DMS79 treated with DMSO at 0.1 percent for 48 hours (cell line): ENCODE data around the gene RPP25.
A peak's percentile ranks its signal among the peaks of the same experiment; 100 is the strongest.

Experiments used
- DNase-seq: peaks from one replicate; lab custom pipeline; 2025; lab: John Stamatoyannopoulos, UW

Gene RPP25, protein sequence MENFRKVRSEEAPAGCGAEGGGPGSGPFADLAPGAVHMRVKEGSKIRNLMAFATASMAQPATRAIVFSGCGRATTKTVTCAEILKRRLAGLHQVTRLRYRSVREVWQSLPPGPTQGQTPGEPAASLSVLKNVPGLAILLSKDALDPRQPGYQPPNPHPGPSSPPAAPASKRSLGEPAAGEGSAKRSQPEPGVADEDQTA

DNA sequence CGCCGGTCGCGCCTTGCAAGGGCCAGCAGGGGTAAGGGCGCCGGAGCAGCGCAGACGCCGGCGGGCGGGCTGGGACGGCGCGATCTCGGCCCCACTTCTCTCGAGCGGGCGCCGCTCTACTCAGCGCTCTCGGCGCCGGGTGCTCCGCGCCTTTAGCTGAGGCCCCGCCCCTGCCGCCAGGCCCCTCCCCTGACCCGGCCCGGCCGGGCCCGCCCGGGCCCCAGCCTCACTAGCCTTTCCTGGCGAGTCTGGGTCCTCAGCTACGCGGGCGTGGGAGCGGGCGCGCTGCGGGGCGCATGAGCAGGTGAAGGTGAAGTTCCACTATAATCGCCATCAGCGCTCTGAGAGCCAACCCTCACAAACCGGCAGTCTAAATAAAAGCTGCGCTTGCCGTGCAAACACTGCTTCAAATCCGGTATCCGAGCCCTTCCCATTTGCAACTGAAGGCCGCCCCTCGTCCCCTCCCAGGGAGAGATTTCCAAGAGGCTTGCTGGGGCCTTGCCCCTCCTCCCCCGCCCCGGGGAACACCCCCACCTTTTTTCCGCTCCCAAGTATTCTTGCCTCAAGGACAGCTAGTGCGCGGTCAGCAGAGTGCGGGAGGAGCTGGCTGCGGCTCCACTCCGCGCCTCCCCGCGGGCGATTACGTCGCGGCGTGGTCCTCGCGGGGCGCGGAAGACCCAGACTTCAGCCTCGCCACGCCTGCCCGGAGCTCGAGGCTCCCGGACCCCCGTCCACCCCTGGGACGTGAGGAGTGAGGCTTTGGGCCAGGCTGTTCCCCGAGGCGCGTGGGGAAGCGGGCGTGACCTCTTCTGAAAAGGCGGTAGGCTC, at the start of gene RPP25:
Gene RPP25 (minus strand): TSS at position 125 of the 828 bp plus-strand sequence. CDS start 189 bp downstream, outside the sequence.
- peak; percentile 30 for DNase-seq

DNA sequence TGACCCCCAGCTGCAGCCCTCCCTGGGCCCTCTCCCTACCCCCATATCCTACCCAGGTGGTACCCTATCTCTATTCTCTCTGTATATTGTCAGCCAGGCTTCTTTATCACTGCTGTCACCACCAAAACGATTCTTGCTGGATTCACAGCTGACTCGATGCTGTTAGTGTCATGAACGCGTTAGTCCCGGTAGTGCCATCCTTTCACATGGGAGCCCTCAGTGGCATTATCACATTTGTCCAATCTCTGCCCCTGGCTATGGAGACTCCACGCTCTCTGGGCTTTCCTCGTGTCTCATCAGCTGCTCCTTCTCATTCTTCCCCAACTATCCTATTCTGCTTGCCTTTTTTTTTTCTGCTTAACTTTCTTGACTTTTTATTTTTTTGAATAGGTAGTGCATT, 45.8 kb upstream of the RPP25 start:
- DNase-seq = no peak

DNA sequence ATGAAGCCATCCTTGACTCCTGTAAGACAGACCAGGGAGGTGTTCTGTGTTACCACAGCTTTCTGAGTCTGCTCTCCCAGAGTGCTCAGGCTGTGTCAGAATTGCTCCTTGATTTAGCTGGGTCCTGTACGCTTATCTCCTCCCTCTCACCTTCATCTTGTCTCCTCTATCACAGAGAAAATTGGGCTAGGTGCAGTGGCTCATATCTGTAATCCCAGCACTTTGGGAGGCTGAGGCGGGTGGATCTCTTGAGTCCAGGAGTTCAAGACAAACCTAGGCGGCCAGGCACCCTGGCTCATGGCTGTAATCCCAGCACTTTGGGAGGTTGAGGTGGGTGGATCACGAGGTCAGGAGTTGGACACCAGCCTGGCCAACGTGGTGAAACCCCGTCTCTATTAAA, 44.7 kb upstream of the RPP25 start:
- DNase-seq = no peak

DNA sequence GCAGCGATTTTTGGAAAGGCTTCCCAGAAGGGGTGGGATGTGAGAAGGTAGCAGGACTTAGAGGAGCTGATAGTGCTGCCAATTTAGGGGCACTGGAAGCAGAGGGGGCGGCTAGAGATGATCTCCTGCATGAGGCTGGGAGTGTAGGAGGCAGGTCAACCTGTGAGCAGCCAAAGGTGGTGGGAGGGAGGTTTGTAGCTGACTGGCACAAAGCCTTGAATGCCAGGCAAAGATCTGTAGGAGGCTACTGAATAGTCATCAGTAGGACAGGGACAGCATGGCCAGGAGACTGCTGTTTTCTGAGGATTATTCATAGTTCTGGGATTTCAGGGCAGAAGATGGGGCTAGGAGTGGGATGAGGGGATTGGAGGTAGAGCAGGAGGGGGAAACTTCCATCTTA, 41.0 kb upstream of the RPP25 start:
- DNase-seq = no peak

DNA sequence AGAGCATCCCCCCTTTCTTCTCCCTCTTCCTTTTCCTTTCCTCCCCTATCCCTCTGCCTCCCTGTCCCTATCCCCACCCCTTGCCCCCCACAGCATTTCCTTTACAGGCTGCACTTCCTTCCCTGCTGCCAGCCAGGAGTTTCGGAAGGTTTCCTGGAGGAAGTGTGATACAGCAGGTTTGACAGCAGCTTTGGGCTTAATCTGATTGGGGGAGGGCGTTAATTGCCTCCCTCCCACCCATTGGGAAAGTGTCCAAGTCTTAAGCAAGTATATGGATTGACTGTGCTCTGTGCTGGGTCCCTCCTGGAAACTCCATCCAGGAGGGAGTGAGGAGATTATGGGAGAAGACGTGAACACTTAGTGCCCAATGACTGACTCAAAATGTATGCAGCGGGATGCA, 40.6 kb upstream of the RPP25 start:
- DNase-seq = no peak

DNA sequence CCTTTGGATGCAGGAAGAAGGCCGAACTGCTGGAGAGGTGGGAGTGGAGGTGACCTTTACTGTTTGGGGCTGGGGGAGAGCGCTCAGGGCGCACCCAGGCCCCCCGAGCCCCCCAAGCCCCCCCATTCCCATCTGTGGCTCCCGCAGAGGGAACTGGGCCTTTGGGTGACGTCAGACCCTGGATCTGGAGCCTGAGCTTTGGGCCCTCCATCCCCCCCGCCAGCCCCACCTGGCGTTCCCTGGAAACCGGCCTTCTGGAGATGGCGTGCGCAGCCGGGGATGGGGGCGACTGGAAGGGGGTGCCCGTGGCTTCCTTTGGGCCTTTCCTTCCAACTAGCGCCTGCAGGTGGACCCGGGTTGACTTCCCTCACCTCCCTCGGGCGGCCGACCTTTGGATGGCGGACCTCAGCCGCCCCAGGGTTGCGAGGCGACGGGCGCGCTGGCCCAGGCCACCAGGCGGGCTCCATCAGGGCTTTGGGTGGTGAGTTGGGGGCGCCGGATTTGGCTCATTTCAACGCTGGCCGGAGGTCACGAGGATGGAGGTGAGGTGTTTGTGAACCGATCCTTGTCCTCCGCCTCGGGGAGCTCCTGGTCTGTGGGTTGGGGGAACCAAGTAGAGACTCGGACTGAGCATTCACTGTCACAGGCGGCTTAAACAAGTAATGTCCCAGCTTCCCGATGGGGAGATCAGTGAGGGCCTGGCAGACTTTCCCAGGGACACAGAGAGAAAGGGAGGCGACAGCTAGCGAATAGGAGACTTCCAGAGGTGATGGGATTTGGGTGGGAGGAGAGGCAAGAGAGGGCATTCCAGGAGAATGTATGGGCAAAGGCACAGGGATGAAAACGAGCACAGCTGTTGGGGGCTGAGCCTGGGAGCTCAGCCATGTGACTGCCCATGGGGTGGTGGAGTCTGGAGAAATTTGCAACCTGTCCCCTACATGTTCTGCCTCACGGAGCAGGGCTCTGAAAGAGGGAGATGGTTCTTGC, 39.5 kb upstream of the RPP25 start:
- DNase-seq = peak; percentile 13

DNA sequence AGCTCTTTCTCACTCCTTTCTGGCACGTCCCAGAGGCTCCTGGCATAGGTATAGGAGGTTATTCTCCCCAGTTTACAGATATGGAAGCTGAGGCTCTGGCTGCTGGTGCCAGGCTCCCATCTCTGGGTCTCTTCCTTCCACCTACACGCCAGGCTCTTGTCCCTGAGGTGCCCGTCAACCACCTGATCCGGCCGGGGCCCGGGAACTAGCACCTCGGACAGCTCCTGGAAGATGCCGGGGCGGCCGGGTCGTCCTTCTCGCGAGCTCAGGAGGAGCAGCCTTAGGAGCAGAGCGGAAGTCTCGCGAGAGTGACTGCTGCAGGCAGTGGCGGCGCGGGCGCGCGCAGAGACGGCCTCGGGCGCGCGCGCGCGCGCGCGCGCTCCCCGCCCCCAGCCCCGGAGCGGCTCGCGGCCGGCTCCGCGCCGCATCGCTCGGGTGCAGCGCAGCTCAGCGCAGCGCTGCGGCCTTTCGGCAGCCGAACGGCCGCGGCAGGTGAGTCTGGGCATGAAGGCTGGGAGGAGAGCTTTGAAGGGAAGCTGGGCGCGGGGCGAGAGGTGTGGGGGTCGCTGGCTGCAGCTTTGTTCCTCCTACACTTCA, 38.7 kb upstream of the RPP25 start, which contains the start of gene SCAMP5:
Gene SCAMP5 (plus strand): TSS at position 382 of the 597 bp plus-strand sequence. CDS start 16,277 bp downstream, outside the sequence.
- peak; percentile 74 for DNase-seq

DNA sequence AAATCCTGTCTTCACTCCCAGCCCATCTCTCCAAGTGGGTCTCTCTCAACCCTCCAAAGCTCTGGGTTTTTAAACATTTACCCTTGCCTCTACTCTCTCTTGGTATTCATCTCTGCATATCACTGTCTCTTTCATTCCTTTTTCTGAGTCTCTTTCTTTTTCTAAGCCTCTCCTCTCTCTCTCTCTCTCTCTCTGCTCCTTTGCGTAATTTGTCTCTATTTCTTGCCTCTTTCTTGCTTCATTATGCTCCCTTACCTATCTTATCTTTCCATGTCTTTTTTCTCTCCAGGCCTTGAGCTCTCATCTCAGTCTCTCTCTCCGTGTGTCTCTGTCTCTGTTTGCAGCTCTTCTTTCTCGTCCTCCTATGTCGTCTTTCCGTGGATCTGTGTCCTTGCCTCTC, 38.1 kb upstream of the RPP25 start:
- DNase-seq = no peak

DNA sequence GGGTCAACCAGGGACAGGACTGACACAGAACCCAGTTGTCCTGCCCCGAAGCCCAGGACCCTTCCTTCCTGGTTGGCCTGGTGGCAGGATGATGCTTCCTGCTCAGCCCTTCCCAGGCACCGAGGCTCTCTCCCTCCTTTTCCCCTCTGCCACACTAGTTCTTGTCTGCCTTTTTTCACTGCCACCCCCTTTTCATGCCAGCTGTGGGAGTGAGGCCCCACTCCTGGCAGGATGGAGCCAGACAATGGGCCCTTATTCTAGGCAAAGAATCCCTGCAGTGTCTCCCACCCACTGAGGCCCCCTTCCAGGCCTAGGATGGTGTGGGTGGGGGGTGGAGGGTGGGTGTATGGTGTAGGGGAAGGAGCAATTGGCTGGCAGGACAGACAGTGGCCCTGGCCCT, 37.7 kb upstream of the RPP25 start:
- DNase-seq = no peak

DNA sequence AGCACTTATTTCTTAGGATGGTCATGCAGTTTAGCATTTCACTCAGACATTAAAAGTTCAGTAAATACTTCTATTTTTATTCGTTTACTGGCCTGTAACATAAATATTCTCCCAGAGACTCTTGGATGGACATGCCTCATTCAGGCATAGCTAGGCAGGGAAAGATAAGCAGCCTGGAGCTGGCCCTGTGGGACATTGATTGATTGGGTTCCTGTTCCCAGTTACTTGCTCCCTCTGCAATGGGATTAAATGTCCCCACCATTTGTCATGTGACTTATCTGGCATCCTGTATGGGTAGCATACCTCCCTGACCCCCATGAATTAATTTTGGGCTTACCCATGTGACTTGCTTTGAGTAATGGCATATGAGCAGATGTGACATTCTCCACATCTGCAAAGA, 36.0 kb upstream of the RPP25 start:
- no peak for DNase-seq

DNA sequence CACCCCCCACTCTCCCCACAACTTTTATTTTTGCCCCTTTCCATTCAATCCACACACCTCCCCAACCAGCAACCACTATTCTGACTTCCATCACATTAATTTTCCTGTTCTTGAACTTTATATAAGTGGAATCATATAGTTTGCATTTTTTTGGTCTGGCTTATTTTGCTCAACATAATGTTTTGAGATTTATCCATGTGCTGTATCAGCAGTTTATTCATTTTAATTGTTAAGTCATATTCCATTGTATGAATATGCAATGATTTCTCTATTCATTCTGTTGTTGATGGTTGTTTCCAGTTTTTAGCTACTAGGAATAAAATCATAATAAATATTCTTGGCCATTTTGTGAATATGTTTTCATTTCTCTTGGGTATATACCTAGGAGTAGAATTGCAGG, 33.0 kb upstream of the RPP25 start:
- no peak for DNase-seq

DNA sequence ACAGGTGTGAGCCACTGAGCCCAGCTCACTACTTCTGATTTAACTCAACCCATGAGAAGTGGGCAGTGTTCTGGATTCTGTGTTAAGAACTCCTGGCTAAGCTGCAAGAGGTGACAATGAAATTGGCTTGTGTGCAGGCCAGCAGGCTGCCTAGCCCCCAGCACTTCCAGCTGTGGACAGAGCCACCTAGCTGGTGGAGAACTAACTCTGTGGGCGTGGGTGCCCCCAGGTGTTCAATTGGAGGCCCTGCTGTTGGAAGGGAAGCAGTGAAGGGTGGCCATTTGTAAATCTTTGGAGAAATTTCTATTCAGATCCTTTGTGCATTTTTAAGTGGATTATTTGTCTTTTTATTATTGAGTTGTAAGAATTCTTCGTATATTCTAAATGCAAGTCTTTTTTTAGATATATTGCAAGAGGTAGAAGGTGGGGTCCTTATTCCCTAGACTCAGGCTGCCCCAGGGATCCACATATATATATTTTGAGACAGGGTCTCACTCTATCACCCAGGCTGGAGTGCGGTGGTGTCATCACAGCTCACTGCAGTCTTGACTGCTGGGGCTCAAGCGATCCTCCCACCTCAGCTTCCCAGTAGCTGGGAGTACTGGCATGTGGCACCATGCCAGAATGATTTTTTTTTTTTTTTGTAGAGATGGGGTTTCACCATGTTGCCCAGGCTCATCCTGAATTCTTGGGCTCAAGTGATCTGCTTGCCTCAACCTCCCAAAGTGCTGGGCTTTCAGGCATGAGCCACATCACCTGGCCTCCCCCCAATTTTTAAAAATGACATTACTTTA, 31.6 kb upstream of the RPP25 start:
- peak; percentile 12 for DNase-seq

DNA sequence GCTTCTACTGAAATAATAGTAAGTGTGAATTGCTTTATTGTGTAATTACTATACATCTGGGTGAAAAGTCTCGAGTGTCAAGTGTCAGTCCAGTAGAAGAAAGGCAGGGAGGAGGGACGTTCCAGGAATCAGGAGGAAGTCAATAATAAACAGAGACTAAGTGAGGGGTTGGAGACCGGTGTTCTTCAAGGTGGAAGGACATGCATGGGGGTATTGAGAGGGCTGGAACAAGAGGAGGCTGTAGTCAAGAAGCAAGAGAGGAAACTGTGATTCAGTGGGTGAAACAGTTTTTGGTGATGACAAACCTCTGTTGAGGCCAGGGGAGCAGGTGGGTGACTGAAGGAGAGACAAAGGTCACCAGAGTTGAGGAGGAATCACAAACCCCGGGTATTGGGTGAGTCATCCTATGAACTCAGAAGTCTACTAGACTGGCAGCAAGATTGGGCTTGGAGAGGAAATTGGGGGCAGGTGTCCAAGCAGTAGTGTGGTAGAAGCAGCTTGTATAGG, 27.2 kb upstream of the RPP25 start:
- DNase-seq = no peak

DNA sequence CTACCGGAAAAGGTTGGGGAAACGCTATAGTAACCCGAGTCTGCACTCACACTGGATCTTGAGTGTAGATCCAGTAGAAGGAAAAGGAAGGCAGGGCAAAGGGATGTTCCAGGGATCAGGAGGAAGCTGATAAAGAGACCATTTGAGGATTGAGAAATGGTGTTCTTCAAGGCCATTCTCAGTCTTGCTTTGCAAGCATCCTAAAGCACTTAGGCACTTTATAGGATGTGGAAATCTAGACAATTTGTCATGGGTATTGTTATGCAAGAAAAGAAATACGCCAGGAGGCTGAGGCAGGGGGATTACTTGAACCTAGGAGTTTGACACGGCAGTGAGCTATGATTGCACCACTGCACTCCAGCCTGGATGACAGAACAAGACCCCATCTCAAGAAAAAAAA, 25.6 kb upstream of the RPP25 start:
- no peak for DNase-seq

DNA sequence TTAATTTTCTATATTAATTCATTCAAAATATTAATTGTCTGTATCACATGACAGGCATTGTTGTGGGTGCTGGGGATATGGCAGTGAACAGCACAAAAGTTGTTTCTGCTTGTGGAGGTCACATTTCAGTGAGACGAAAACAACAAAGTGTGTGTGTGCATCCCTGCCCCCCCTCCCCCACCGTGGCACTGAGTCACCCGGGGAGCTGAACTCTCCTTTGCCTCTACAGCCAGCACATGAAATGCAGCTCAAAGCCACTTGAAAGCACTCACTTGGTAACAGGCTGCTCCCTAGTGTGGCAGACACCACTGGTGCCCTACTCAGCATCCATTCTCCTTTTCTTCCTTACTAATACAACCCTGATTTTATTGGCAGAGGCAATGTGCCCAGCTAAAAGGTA, 21.9 kb upstream of the RPP25 start:
- peak; percentile 64 for DNase-seq

DNA sequence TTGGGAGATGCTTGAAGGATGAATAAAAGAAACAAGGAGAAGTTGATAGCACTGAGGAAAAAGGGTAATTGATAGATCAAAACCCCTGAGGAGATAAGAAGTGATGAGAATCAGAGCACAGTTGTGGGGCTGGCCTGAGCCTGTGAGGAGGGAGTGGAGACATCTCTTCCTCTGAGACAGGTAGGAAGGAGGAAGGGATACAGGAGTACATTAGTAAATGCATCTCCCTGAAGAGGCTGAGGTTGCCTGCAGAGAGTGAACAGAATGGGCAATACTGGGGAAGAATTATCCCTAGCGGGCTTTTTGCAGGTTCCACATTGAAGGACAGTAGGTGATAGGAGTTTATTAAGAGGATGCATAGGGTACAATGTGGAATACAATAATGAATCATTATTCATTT, 21.5 kb upstream of the RPP25 start:
- DNase-seq = no peak

DNA sequence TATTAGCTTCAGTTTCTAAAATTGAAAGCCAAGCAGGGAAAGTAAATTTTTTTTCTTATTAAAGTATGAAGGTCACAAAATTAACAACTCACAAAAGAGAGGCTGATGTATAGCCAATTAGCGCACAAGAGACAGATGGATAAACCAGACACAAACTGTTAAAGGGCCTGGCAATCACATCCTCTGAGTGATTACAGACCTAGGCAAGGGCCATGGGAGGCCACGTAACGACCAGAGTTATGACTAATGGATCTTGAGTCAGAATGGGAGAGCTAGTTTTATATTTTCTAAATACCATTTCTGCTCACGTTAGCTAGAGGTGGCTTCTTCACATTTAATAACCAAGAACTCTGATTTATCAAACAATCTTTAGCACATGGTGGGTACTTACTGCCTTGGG, 21.0 kb upstream of the RPP25 start:
- DNase-seq = no peak

DNA sequence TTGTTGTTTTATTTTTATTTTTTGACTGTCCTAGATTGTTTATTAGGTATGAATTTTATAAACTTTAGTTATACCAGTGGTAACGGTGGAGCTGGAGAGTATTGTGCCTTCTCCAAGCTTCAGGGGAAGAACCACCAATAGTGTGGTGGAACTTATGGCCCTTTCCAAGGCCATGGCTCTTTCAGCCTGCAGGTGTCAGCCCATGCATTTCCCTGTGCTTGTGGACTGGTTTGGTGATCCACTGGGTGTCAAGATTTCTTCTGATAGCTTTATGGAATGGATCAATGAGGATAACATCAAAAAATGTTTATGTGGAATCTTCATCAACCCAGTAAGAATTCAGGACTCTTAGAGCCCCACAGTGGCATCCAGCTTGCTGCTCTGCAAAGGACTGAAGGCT, 19.6 kb upstream of the RPP25 start:
- no peak for DNase-seq

DNA sequence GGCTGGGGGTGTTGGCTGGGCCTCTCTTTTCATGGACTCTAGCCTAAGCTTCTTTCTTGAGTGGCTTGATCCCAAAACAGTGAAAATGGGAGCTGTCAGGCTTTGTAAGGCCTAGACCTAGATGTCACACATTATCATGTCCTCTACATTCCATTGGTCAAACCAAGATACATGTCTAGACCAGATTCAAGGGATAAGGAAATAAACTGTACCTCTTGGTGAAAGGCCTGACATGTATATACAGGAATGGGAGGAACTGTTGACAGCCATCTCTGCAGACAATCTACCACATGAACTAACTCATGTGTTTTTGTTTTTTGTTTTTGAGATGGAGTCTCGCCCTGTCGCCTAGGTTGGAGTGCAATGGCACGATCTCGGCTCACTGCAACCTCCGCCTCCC, 11.1 kb upstream of the RPP25 start:
- no peak for DNase-seq

DNA sequence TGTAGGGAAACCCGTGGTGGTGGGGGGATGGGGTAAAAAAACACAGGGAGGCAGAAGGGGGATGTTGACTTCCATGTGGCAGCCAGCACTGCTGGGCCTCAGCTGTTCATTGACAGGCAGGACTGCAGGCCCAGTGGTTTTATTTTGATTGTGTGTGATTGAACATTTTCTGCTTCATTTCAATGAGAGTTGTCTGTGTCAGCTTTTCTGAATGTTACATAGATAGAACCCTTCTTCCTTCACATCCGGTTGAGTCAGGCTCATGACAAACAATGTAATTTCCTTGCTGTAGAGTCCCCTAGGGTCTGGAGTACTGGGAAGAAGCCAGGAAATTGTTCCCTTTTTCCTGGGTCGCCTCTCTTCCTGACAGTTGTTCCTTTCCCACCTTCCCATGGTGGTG, 8.2 kb upstream of the RPP25 start:
- no peak for DNase-seq

DNA sequence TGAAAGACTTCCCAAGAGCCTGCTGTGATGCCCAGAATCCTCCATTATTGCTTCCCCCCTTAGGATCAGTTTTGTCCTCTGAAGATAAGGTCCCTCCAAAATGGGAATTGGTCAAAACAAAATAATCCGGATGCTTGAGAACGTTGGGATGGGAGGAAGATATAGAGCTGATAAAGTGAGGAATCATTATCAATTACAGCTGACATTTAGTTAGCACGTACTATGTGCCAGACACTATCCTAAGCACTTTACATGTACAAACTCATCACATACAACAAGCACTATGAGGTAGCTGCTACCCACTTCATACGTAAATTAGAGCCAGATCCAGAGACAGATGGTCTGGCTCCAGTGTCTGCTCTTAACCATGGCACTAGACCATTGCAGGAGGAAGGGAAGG, 6.6 kb upstream of the RPP25 start:
- DNase-seq = no peak
